NCI-H1694 treated with DMSO at 0.1 percent for 48 hours (cell line): Measurements from ENCODE around the gene PLA2G2D.
"Not testable (repeated sequence)": the region's sequence is repeated elsewhere in the genome, so short reads cannot be mapped to it uniquely, and the experiment has no call there.

Experiments used
- DNase-seq: peaks from one replicate; lab custom pipeline; 2025; lab: John Stamatoyannopoulos, UW

The PLA2G2D gene

DNA sequence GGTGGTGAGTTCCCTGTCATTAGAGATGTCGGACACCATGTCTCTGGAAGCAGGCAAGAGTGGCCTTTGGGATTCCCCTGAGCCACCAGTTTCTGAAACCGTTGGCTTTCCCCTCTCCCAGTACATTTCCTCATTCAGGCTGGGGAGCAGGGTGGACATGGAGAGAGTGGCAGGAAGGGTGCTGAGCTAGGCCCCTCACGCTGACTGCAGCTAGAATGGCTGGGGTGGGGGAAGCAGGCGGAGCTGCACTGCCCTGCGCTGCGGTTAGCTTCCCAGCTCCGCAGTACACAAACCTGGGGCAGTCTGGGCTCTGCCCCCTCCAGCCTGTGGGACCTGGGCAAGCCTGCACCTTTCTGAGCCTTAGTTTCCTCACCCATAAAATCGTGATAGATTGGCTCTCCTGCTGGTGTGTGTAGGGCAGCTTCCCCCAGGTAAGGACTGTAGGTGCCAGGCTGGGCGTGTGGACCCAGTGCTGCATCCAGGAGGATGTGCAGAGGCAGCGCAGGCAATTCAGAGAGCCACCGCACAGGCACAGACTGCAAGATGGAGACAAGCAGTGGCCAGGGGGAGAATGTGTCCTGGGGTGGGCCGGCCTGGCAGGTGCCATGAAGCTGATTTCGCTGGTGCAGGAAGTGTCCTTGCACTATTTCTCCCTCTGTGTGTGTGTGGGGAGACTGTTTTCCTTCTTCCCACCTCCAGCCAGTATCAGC is 22.8 kb upstream of the PLA2G2D start:
- no peak for DNase-seq

DNA sequence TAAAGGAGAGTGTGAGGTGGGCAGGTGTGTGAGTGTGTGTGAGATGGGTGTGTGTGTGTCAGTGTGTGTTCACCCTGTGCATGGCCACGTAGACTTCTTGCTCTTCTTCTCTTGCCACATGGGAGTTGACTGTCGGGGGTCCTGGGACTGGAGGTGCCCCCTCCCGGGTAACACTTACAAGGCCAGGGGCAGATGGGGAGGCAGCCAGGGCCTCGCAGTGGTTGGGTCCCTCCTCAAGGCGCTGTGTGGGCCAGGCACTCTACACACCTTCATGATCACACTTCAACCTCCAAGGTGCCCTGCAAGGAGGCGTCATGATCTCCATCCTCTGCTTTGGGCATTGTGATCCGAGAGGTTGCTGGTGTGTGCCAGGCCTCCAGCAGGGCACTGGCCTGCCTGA is 22.1 kb upstream of the PLA2G2D start:
- no peak for DNase-seq

DNA sequence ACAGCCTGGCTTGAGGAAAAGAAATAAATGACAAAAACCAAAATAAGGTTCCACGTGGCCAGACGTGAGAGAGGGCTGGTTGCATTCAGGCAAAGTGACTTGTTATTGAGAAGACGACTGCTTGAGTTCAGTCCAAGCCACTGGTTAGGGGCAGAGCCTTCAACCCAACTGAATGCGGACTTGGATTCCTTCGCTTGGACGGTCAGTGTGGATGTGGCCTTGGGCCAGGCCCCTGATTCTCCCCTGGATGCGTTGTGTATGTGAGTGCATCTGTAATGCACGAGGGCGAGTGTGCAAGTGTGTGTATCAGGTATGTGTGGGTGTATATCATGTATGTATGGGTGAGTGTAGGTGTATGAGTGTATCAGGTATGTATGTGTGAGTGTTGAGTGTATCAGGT is 21.7 kb upstream of the PLA2G2D start:
- no peak for DNase-seq

DNA sequence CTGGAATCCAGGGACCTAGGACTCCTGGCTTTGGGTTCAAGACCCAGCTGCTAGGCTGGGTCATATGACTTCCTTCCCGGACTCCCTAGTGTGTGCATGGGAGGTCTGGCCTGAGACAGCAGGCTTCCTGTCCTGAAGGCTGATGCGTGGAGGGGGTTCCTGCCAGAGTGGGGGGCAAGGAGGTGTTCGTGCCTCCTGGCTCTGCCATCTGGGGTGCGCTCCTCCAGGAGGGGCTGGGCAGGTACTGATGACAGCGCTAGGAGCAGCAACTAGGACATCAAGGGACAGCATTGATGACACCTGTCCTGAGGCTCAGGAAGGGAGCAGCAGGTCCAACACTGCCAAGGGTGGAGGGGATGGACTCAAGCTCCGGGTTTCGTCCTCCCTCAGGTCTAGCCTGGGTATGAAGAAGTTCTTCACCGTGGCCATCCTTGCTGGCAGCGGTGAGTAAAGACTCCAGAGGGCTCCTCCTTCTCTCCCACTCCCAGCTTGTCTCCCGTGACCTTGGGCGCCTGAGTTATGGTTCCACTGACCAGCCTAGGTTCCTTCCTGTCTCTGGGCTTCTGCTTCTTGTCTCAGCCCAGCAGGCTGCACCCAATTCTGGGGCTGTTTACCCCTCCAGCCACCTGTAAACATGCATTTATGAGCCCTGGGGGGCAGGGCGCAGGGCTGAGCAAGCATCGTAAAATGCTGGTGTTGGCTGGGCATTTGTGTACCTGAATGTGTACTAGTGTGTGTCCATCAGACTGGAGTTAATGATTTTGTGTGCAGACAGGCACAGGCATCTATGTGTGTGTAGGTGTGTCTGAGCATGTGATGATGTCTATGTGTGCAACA is 20.7 kb upstream of the PLA2G2D start:
- DNase-seq = no peak

DNA sequence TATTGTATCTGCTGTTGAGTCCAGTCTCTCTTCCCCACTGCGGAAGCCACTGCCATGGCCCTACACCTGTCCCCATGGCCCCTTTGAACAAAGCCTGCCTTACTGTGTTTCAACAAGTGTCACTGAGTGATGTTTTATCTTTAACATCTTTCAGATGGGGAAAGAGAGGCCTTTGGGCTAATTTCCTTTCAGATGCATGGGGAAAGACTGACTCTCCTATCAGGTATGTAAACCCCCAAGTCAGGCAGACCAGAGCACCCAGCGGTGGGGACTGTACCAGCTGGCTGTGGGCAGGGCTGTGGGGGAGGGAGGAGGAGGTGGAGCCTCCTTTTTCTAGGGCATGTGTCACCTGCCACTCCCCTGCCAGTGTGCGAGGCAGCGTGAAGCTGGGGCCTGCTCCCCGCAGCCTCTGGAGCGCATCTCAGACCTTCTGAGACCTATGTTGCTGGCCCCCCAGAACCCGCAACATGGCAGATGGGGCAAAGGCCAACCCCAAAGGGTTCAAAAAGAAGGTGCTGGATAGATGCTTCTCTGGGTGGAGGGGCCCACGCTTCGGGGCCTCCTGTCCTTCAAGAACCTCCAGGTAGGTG is 19.7 kb upstream of the PLA2G2D start, which contains the start of gene PLA2G2F:
Gene PLA2G2F, plus strand, starts transcription at position 363 of the 590 bp plus-strand sequence. Its CDS starts 105 bp downstream, at position 468.
- DNase-seq = no peak

DNA sequence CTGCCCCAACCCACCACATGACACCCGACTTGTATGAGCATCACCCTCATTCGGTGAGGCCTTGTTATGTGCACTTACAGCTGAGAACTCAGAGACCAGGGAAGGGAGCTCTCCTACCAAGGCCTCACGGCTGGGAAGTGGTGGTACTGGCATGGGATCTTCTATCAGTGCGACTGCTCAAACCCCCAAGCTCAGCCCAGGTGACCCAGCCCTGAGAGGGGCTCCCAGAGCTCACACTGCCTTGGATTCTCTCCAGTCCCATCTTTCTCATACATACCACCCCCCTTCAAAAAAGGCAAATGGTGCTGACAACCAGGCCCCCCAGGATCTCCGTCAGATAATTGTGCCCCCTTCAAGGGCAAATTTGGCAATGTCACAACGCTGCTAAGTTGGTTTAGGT is 19.0 kb upstream of the PLA2G2D start:
- DNase-seq = no peak

DNA sequence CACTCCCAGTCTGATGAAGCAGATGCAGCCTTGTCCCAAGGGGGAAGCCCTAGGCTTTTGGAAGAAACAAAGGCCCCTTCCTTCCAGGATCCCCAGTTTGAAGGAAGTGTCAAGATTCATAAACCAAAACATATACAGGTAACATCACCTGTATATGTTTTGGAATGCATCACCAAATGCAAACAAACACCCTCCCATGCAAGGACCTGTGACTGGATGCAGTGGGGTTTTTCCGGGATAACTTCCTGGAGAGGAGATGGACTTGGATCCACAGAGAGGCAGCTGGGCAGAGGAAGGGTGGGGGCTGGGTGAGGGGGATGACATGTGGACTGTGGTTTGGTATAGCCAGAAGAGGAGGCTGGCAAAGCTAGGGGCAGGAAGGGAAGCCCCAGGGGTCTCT is 18.3 kb upstream of the PLA2G2D start:
- no peak for DNase-seq

DNA sequence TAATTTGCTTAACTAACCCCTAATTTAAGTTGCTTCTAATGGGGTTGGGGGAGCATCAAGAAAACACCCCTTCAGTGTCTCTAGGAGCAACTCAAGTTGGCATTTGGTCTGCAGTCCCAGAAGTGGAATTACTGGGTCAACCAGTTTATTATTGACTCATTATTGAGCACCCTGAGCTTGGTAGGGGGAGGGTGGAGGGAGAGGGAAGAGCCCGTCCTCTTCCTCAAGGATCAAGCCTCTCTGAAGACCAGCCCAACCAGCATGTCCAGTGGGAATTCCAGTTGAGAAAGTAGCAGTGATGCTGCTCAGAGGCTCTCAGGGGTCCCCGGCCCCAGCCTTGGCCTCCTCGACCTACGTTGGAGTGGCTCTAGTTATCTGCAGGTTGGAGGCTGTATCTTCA is 17.7 kb upstream of the PLA2G2D start:
- DNase-seq = no peak

DNA sequence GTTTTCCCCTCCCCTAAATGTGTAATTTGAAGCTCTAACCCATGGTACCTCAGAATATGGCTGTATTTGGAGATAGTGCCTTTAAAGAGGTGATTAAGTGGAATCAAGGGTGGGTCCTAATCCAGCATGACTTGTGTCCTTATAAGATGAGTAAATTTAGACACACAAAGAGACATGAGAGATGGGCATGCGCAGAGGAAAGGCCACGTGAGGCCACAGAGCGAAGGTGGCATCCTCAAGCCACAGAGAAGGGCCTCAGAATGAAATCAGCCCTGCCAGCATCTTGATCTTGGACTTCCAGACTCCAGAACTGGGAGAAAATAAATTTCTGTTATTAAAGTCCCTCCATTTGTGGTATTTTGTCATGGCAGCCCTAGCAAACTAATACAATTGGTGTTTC is 16.9 kb upstream of the PLA2G2D start:
- DNase-seq = no peak

DNA sequence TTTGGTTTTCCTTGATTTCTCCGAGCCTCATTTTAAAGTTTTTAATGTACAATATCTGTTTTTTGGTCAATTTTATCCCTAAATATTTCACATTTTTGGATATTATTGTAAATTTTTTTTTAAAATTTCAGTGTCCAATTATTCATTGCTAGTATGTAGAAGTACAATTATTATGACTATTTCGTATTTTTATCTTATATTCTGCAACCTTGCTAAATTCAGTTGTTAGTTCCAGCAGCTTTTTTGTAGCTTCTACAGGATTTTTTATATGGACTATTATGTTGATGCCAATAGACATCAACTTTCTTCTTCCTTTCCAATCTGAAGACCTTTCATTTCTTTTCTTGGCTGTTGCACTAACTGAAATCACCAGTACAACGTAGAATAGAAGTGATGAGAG is 15.7 kb upstream of the PLA2G2D start:
- no peak for DNase-seq

DNA sequence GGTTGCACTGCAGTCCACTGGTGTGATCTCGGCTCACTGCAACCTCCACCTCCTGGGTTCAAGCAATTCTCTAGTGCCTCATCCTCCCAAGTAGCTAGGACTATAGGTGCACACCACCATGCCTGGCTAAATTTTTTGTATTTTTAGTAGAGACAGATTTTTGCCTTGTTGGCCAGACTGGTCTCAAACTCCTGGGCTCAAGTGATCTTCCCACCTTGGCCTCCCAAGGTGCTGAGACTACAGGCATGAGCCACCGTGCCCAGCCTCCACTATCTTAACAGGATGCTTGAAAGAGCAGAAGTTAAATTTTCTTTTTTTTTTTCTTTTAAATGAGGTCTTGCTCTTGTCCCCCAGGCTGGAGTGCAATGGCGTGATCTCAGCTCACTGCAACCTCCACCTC is 11.2 kb upstream of the PLA2G2D start:
- not testable (repeated sequence) for DNase-seq

DNA sequence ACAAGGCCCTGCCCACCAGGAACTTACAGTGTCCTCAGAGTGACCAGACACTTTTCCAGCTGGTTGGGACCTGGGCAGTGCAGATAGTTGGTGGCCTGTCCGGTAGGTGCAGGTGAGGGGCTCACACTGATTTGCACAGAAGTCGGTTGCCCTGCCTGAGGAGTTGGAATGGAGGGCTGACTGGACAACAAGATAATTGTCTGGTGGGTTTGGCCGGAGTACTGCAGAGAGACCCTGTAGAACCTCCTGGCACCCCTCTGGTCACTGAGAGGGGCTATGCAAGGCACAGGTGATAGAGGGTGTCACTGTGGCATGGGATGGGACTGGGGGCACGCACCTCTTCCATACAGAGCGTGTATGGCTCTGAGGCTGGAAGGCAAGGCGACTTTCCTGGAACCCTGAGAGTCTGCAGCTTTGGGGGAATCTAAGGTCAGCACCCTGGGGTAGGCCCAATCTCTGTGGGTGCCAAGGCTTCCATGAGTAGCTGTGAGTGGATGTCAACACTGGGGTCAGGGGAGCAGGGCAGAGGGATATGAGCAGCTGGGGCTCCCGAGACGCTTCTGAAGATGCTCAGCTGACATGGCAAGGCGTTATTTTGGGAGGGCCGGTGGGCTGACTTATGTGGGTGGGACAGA is 7.6 kb upstream of the PLA2G2D start:
- DNase-seq = no peak

DNA sequence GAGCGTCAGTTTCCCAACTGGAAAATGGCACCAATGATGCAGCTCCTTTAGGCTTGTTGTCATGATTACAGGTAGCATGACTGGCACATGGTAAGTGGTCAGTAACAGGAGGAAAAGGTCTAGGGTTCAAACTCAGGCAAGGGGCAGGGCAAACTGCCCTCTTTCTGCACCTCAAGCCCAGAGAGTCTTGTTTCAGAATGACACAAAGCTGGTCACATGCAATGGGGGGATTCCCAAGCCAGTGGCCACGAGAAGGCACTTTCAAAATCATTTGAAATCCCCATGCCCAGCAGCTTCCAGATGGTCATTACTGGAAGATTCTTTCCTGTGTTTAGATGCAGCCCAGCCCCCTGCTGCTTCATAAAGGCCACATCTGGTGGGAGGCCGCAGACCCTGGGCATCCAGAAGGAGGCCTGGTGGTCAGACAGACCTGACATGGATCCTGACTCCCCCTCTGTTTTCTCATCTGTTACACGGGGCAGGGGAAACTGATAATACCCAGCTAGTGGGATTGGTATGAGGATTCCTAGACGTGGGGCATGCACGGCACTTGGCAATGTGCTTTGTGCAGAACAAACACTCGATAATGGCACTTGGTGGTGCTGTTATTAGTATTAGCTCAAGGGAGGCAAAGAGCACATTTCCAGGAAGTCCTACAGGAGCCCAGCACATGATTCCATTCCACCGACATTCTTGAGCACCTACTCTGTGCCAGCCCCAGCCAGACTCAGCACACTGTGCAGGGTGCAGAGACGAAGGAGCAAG is 6.9 kb upstream of the PLA2G2D start:
- DNase-seq = no peak

DNA sequence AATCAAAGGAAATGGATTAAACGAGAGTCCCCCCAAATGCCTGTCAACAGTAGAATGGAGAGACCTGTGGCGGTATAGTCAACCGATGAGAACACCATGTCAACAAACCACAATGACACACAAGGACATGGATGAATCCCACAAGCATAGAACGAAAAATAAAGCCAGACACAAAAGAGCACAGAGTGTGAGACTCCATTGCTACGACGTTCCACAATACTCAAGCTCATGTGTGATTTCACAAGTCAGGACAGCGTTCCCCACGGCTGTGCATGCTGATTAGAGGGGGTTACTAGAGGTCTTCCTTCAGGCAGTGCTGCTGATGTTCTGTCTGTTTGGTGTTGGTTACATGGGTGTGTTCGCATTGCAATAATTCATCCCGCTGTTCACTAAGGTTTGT is 5.8 kb upstream of the PLA2G2D start:
- no peak for DNase-seq

DNA sequence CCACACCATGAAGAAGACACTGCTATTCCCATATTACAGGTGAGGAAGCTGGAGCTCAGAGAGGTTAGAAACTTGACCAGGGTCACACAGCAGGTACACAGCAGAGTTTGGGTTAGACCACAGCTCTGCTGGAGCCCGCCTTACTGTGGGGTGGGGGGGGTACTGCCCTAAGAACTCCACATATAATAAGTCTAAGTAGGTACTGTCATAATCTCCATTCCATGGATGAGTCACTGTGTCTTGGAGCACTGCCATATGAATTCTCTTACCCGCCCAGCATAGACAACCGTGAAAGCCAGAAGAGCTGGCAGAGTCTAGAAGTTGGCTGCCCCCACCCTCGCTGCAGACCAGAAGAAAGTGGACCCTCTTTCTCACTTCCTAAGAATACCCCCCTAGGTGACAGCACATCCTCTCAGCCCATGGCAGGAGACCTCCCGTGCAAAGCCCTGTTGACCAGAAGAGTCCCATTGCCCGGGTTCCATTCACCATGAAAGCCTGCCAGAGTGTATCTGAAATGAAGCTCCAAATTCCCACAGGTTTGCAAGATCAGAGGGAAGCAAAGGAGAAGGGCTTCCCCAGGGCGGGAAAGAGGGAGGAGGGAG is 5.2 kb upstream of the PLA2G2D start:
- DNase-seq = no peak

DNA sequence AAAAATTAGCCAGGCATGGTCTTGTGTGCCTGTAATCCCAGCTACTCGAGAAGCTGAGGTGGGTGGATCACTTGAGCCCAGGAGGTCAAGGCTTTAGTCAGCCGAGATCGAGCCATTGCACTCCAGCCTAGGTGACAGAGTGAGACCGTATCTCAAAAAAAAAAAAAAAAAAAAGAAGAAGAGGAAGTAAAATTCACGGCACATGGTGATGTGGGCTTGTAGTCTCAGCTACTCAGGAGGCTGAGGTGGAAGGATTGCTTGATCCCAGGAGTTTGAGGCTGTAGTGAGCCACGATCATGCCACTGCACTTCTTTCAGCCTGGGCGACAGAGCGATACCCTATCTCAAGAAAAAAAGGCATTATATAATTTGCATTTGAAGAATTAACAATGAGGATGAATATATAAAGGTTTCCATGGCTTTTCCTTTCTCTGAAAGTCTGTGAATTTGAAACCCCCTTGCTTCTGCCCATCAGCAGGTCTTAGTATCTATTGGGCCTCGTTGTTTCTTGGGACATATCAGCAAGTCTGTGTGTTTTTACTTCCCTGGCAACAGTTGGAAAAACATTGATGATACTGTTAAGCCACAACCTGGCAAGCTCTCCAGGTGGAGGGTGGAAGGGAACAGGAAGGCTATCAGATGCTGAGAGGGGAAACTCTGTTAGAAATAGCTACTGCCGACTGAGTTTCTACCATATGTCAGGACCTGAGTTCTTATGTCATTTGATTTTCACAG is 4.6 kb upstream of the PLA2G2D start:
- no peak for DNase-seq

DNA sequence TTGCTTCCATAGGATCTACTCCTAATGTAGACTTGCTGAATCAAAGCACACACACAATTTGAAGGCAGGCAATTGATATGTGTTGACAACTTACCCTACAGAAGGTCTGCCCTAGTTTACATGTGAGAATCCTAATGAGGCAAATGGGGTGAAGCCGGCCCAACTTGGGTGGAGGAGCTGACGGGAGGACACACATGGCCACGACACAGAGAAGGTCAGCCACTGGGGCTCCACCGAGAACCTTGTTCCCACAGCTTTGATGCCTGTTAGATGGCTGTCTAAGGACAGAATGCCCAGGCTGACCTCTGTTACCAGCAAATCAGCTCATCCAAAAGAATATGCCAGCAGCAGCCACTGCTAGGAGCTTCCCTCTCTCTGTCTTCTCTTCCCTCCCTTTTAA is 1.5 kb upstream of the PLA2G2D start:
- DNase-seq = no peak

DNA sequence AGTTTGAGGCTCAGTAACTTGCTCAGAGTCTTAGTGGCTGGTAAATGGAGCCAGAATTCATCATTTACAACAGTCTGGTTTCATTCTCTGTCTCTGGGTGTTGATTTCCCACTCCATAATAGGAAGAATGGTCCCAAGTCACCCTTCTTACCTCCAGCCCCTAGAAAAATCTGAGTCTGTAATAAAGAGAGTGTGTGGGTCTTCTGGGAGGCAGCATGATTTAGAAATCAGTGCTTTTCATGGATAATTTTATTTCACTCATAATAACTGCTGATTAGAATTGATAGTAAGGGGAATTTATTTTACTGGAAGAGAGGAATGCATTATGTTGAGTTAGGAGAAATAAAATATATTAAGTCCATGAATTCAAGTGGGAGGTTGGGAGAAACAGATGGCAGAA is 2.1 kb downstream of the PLA2G2D start:
- DNase-seq = no peak

DNA sequence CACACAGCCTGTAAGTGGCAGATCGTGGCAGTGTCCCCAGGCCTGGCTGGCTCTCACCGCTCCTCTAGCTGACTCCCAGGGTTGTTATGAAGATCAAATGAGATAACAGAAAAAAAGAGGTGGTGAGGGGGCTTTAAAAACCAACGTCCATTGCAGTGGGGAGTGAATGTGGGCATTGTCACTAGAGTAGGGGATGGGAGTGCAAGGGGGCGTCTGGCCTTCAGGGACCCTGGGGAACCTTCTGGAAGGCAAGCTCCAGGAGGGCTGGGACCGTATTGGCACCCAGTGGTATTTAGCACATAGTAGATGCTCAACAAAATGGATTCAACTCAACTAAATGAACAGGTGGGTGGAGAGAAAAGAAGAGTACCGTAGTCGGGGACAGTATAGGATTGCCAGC is 3.4 kb downstream of the PLA2G2D start:
- DNase-seq = no peak

DNA sequence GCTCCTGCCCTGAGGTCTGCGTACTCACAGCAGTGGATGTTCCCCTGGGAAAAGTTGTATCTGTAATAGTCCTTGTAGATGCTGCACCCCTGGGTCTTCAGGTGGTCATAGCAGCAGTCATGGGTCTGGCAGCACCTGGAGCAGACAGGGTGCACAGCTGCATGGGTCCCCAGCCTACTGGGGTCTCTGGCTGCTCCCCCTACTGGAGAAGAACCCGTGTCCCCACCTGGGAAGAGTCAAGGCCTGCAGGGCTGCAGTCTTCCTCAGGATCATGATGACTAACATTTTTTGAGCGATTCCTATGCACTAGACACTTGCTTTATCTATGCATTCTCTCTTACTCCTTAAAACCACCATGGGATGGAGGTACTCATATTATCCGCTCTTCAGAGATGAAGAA is 3.9 kb downstream of the PLA2G2D start:
- DNase-seq = no peak
